AG09319 (cell line): ENCODE measurements around the gene AFAP1.
"Not testable (repeated sequence)": the region's sequence is repeated elsewhere in the genome, so short reads cannot be mapped to it uniquely, and the experiment has no call there.

Source experiments
- DNase-seq: peaks from one replicate; pipeline ENCODE4 v3.0.0-alpha.2; 2010; ENCODE audit warnings: low read depth; ENCODE audit errors: extremely low read depth
- TF ChIP-seq, protein P1 (sequence below): IDR thresholded peaks from 2 replicates; pipeline ENCODE4 v1.5.1; 2011; ENCODE audit warnings: low read depth, mild to moderate bottlenecking, inconsistent platforms, low read length, moderate library complexity

The AFAP1 gene

DNA sequence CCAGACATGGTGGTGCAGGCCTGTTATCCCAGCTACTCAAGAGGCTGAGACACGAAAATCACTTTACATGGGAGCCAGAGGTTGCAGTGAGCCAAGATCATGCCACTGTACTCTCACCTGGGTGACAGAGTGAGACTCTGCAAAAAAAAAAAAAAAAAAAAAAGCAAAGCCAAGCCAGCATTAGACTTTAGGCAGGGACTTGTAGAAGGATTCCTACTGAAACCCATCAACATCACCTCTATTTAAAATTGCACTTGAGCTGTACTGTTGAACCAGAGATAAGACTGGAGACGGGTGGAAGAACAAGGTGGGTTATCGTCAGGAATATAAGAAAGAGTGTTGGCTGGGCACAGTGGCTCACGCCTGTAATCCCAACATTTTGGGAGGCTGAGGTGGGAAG, 15.7 kb upstream of the AFAP1 start:
- no peak for DNase-seq
- TF ChIP-seq, protein P1, sequence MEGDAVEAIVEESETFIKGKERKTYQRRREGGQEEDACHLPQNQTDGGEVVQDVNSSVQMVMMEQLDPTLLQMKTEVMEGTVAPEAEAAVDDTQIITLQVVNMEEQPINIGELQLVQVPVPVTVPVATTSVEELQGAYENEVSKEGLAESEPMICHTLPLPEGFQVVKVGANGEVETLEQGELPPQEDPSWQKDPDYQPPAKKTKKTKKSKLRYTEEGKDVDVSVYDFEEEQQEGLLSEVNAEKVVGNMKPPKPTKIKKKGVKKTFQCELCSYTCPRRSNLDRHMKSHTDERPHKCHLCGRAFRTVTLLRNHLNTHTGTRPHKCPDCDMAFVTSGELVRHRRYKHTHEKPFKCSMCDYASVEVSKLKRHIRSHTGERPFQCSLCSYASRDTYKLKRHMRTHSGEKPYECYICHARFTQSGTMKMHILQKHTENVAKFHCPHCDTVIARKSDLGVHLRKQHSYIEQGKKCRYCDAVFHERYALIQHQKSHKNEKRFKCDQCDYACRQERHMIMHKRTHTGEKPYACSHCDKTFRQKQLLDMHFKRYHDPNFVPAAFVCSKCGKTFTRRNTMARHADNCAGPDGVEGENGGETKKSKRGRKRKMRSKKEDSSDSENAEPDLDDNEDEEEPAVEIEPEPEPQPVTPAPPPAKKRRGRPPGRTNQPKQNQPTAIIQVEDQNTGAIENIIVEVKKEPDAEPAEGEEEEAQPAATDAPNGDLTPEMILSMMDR = no peak

DNA sequence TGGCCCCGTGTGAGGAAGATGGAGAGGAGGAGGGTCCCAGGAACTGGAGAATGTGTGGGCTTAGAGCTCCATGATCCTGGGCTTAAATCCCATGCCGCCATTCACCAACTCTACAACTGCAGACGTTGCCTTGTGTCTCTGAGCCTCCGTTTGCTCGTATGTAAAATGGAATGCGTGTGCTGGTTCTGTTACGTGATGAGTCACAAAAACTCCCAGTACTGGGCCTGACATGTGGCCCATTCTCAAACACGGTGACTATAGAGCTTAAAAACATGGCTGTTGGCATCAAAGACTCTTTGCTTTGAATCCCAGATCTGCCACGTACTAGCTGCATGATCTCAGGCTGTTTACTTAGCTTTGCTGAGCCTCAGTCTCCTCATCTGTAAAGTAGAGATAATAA, 13.0 kb upstream of the AFAP1 start:
- TF ChIP-seq, protein P1 = no peak

GRCh38 chr4:7950301-7951092, 10.8 kb upstream of the AFAP1 start:
- DNase-seq = no peak
- TF ChIP-seq, protein P1 = no peak

More for the DNA sequence above, 13.0 kb upstream of the AFAP1 start:
- DNase-seq = no peak

DNA sequence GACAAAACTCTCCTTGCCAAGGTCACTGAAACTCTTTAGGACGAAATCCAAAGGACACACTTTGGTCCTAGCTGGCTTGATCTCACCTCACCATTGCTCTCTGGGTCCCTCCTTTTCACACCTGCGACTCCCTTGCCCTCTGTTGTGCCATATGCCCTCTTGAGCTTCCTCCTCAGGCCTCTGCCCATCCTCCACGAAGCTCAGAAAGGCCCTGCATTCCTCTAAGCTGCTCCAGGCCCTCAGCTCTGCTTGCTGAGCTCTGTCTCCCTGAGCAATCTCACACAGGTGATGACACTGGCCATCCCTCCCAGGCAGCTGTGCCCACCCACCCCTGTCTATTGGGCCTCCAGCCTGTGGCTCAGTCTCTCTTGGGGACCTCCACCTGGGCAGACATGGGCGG, 10.1 kb upstream of the AFAP1 start:
- TF ChIP-seq, protein P1 = no peak
- no peak for DNase-seq

DNA sequence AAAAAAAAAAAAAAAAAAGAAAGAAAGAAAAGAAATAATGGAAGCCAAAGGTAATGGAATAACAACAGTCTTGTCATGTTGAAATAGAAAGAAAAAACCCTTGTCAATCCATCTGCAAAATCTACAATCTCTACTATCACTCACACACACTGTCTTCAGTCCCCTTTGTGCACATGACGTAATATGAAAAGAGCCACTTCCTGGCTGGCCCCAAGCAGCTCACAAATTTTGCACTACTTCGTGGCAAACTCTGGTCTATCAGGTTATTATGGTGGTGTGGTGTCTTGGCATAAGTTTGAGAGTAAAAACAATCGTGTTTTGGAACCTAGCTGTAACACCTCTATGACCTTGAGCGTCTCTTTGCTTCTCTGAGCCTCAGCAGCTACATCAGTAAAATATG, 8.3 kb upstream of the AFAP1 start:
- DNase-seq = no peak
- TF ChIP-seq, protein P1 = no peak

GRCh38 chr4:7945709-7946380, 6.2 kb upstream of the AFAP1 start:
- DNase-seq = no peak
- TF ChIP-seq, protein P1 = no peak

DNA sequence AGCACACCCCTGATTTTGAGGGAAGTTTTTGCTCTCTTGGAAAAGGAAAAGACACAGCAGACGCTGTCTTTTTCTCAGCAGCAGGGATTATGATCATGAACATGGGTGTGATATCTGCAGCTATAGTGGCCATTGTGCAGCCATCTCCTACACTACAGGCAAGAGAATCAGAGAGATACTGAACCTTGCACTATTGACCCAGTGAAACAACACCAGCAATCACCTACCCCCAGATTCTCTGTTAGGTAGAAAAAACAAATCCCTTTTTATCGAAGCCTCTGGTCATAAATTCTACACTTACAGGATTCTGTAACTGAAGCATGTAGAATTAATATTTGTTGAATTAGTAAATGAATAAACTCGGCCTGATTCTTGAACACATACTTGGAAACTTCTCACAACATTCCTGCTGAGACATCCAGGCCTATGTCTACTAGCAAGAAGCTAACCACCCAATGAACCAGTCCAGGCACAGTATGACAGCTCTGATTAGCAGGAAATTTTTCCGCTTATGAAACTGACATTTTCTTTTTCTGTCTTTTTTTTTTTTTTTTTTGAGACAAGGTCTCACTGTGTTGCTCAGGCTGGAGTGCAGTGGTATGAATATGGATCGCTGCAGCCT, 5.0 kb upstream of the AFAP1 start:
- no peak for DNase-seq

GRCh38 chr4:7943688-7944087, 4.0 kb upstream of the AFAP1 start:
- not testable (repeated sequence) for DNase-seq

More for the DNA sequence above, 5.0 kb upstream of the AFAP1 start:
- TF ChIP-seq, protein P1 = no peak
